Activated CD4-positive, alpha-beta T cell treated with anti-CD3 and anti-CD28 coated beads, Interleukin-2, amount 10 ng/mL, durations not matched to agents 7 days and 5 days (primary cell): Measurements from ENCODE around the gene ASPSCR1. TPM values are rescaled to one million over a fixed set of nuclear protein-coding genes. Genes with fewer than 3 reads are reported as not detected.
"Not testable (repeated sequence)": the region's sequence is repeated elsewhere in the genome, so short reads cannot be mapped to it uniquely, and the experiment has no call there.

Source experiments
- CTCF ChIA-PET: fragments of 350-600 bp; sonication (Branson Sonifier 250); formaldehyde crosslinking; loops from one replicate; lab custom pipeline; 2021; ENCODE audit warnings: antibody characterized with exemption; lab: Charles Lee
- POLR2A ChIA-PET: fragments of 350-600 bp; sonication (Branson Sonifier 250); formaldehyde crosslinking; loops from one replicate; lab custom pipeline; 2021; ENCODE audit warnings: antibody characterized with exemption; lab: Charles Lee
- DNase-seq: peaks from one replicate; pipeline ENCODE4 v3.0.0-alpha.2; 2020
- H3K27ac Mint-ChIP-seq: one replicate; pipeline ENCODE4 v1.8.0; 2021; ENCODE audit warnings: mild to moderate bottlenecking, moderate library complexity, mixed read lengths
- H3K27me3 Mint-ChIP-seq: one replicate; pipeline ENCODE4 v1.8.0; 2021; ENCODE audit warnings: mixed read lengths
- H3K36me3 Mint-ChIP-seq: one replicate; pipeline ENCODE4 v1.8.0; 2021; ENCODE audit warnings: low read depth, mixed read lengths
- H3K4me1 Mint-ChIP-seq: one replicate; pipeline ENCODE4 v1.8.0; 2021; ENCODE audit warnings: mixed read lengths
- H3K4me3 Mint-ChIP-seq: one replicate; pipeline ENCODE4 v1.8.0; 2021; ENCODE audit warnings: mild to moderate bottlenecking, moderate library complexity, mixed read lengths
- H3K9me3 Mint-ChIP-seq: one replicate; pipeline ENCODE4 v1.8.0; 2021; ENCODE audit warnings: mixed read lengths
- total RNA-seq, 2 experiments: library from RNA; stranded (reverse); gene quantifications; one replicate each; pipeline ENCODE4 v1.2.3, GENCODE V29; 2021

The ASPSCR1 gene
- total RNA-seq, 2 experiments from 2014 or later, result 34.0 to 37.6 TPM

DNA sequence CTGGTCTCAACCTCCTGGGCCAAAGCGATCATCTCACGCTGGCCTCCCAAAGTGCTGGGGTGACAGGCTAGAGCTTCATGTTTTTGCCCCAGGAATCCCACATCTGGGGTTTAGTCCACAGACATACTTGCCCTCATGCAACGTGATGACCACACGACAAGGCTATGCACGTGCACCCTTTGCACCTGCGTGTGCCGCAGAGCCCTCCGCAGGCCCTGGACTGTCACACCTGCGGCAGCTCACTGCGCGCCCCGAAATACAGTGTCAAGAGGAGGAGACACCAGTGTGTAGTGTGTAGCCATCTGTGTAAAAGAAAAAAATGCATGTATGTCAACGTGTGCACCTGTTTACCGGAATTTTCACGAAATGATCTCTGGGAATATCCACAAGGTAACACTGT is 26.9 kb upstream of the ASPSCR1 start:
- H3K9me3 Mint-ChIP-seq, result no peaks in the 10 kb centered on the region
- H3K4me3 Mint-ChIP-seq, result no peak overlapping the region
- peaks cover 2% of the 10 kb centered on the region for H3K27me3 Mint-ChIP-seq
- CTCF ChIA-PET, result interaction anchor here (0.7 to 4.1 kb wide), 3 partner anchors 10 to 342 kb away, joined by 4 to 21 read pairs (median 6); partner anchors contain the start of gene NOTUM
- H3K27ac Mint-ChIP-seq, result no peak overlapping the region
- H3K4me1 Mint-ChIP-seq, result peaks cover 3% of the 10 kb centered on the region
- DNase-seq, result no peak
- POLR2A ChIA-PET, result no interaction called here
- H3K36me3 Mint-ChIP-seq, result no peaks in the 10 kb centered on the region

- POLR2A ChIA-PET, result no interaction called here
- H3K4me1 Mint-ChIP-seq, result peaks cover 3% of the 10 kb centered on the region
- DNase-seq, result no peak
- H3K4me3 Mint-ChIP-seq, result no peak overlapping the region
- H3K36me3 Mint-ChIP-seq, result no peaks in the 10 kb centered on the region
- H3K27ac Mint-ChIP-seq, result peak overlapping the region; percentile 10
- no peaks in the 10 kb centered on the region for H3K9me3 Mint-ChIP-seq
- CTCF ChIA-PET, result interaction anchor here (0.8 to 4.1 kb wide), 2 partner anchors 8 to 289 kb away, joined by 4 to 21 read pairs; partner anchors contain the start of gene NOTUM
- peaks cover 2% of the 10 kb centered on the region for H3K27me3 Mint-ChIP-seq
These were observed 25.4 kb upstream of the ASPSCR1 start for GRCh38 chr17:81951785-81952684.

DNA sequence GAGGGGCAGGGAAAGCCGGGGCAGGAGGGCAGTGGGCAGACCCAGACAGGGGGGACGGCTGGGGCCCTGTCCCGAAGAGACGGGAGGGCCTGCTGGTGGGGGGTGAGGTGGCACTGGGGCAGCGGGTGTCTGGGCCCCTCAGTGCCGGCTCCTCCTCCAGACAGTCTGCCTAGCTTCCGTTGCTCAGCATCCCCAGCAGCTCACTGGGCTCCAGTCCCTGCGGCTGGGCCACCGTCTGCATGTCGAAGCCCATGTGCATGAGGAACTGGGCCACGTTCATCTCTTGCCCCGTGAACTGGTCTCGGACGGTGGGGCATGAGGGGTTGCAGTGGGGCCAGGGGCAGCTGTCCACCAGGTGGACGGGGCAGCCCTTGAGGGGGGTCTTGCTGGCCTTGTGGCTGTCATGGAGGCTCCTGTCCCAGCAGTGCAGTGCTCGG is 24.6 kb upstream of the ASPSCR1 start:
- POLR2A ChIA-PET, result no interaction called here

DNA sequence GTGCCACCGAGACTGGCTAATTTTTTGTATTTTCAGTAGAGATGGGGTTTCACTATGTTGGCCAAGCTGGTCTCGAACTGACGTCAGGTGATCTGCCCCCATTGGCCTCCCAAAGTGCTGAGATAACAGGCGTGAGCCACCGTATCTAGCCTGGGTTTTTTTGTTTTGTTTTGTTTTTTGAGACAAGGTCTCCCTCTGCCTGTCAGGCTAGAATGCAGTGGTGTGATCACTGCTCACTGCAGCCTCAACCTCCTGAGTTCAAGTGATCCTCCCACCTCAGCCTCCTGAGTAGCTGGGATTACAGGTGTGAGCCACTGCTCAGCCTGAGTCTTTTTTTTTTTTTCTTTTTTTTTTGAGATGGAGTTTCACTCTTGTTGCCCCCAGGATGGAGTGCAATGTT is 24.0 kb upstream of the ASPSCR1 start:
- H3K36me3 Mint-ChIP-seq, H3K9me3 Mint-ChIP-seq, H3K4me1 Mint-ChIP-seq, H3K27me3 Mint-ChIP-seq, DNase-seq, H3K4me3 Mint-ChIP-seq, POLR2A ChIA-PET, H3K27ac Mint-ChIP-seq: not testable (repeated sequence)
- CTCF ChIA-PET, result interaction anchor here (0.7 to 1.4 kb wide), 3 partner anchors 9 to 37 kb away, joined by 3 read pairs; no protein-coding TSS in a partner anchor

More for the DNA sequence above, 24.6 kb upstream of the ASPSCR1 start:
- Mint-ChIP-seq H3K4me3 (no peak overlapping the region), H3K4me1 (peaks cover 3% of the 10 kb centered on the region), H3K36me3 (no peaks in the 10 kb centered on the region), H3K9me3 (no peaks in the 10 kb centered on the region), H3K27ac (no peak overlapping the region), H3K27me3 (peaks cover 2% of the 10 kb centered on the region)
- no peak for DNase-seq
- CTCF ChIA-PET, result no interaction called here

DNA sequence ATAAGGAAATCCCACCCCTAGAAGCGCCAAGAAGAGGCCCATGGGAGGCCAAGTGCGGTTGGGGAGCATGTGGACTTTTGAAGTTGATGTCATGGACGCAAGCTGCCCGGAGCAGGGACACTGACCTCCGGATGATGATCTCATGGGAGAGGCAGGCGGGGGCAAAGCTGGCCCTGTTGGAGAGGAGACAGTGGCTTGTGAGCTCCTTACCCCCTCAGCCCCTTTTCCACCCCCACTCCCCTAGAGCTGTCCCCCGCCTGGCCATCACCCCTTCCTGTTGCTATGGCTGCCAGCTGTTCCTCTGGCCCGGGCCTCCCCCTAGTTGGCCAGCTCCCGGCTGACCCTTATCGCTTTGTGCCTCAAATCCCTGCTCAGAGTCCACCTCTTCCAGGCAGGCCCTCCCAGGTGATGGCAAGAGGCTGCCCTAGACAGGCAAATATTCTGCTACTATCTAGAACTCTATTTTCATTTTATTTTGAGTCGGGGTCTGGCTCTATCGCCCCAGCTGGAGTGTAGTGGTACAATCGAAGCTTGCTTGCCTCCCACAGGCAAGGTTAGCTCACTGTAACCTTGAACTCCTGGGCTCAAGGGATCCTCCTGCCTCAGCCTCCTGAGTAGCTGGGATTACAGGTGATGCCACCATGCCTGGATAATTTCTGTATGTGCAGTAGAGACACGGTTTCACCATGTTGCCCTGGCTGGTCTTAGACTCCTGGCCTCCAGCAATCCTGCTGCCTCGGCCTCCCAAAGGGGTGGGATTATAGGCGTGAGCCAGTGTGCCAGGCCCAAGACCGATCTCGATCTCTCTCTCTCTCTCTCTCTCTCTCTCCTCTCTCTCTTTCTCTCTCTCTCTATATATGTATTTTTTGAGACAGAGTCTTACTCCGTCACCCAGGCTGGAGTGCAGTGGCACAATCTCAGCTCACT is 23.0 kb upstream of the ASPSCR1 start:
- Mint-ChIP-seq H3K36me3 (no peaks in the 10 kb centered on the region), H3K27me3 (peaks cover 14% of the 10 kb centered on the region), H3K27ac (no peak overlapping the region), H3K4me1 (peaks cover 8% of the 10 kb centered on the region), H3K4me3 (no peak overlapping the region), H3K9me3 (no peaks in the 10 kb centered on the region)
- no peak for DNase-seq
- POLR2A ChIA-PET, result no interaction called here
- CTCF ChIA-PET, result interaction anchor here (0.6 to 1.5 kb wide), 5 partner anchors 8 to 392 kb away, joined by 3 to 6 read pairs (median 3); partner anchors contain the start of genes CENPX, DCXR and LRRC45

- CTCF ChIA-PET, result interaction anchor here (0.6 to 1.5 kb wide), 6 partner anchors 8 to 392 kb away, joined by 3 to 6 read pairs (median 3); partner anchors contain the start of genes CENPX, DCXR and LRRC45
- Mint-ChIP-seq H3K4me1 (peaks cover 8% of the 10 kb centered on the region), H3K9me3 (no peaks in the 10 kb centered on the region), H3K4me3 (no peak overlapping the region), H3K27ac (no peak overlapping the region), H3K27me3 (peaks cover 14% of the 10 kb centered on the region), H3K36me3 (no peaks in the 10 kb centered on the region)
- no peak for DNase-seq
- POLR2A ChIA-PET, result no interaction called here
These were observed 22.3 kb upstream of the ASPSCR1 start for GRCh38 chr17:81955058-81955681.

GRCh38 chr17:81955756-81956544 is 21.5 kb upstream of the ASPSCR1 start:
- ChIA-PET POLR2A (no interaction called here), CTCF (interaction anchor here (0.7 to 1.5 kb wide), 2 partner anchors 64 to 66 kb away, joined by 3 to 6 read pairs; partner anchors contain the start of genes CENPX and LRRC45)
- peaks cover 8% of the 10 kb centered on the region for H3K4me1 Mint-ChIP-seq
- no peaks in the 10 kb centered on the region for H3K9me3 Mint-ChIP-seq
- H3K27me3 Mint-ChIP-seq, result peaks cover 14% of the 10 kb centered on the region
- no peak for DNase-seq
- H3K4me3 Mint-ChIP-seq, result no peak overlapping the region
- no peak overlapping the region for H3K27ac Mint-ChIP-seq
- H3K36me3 Mint-ChIP-seq, result no peaks in the 10 kb centered on the region

GRCh38 chr17:81956607-81957589 is 20.5 kb upstream of the ASPSCR1 start:
- Mint-ChIP-seq H3K36me3 (no peaks in the 10 kb centered on the region), H3K27me3 (peaks cover 14% of the 10 kb centered on the region), H3K4me1 (peaks cover 6% of the 10 kb centered on the region), H3K4me3 (no peak overlapping the region), H3K9me3 (no peaks in the 10 kb centered on the region), H3K27ac (no peak overlapping the region)
- POLR2A ChIA-PET, result no interaction called here
- DNase-seq, result no peak
- CTCF ChIA-PET, result no interaction called here

DNA sequence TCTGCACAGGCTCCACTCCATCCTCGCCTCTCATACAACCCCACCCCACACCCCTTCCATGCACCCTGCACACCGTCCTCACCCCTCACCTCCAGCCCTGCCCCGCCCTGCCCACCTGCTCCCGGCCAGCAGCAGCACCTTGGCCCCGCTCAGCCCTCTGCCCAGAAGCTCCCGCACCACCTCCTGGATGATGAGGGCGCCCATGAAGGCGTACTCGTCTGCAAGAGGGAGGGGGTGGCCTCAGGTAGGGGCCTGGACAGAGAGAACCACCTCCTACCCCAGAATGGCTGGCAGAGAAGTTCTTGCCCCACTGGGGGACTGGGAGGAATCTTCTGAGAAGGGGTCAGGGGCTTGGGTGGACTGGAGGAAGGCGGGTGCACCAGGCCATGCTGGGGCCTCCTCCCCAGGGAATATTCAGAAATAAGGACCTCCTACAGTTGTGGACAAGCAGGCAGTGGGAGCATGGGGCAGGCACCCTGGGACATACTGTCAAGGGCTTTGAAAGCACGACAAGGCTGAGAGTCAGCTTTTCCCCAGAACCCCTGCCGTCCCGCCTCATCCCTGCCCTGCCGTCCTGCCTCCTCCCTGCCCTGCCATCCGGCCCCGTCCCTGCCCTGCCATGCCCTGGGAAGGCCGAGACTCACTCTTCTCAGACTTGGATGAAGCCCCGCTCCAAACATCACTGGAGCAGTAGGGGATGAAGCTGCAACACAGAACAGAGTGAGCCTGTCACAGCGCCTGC is 19.6 kb upstream of the ASPSCR1 start:
- CTCF ChIA-PET, result no interaction called here
- POLR2A ChIA-PET, result no interaction called here
- peaks cover 20% of the 10 kb centered on the region for H3K27me3 Mint-ChIP-seq
- H3K9me3 Mint-ChIP-seq, result no peaks in the 10 kb centered on the region
- peak overlapping the region; percentile 27 for H3K4me3 Mint-ChIP-seq
- H3K4me1 Mint-ChIP-seq, result peaks cover 4% of the 10 kb centered on the region
- DNase-seq, result no peak
- no peaks in the 10 kb centered on the region for H3K36me3 Mint-ChIP-seq
- H3K27ac Mint-ChIP-seq, result no peak overlapping the region

DNA sequence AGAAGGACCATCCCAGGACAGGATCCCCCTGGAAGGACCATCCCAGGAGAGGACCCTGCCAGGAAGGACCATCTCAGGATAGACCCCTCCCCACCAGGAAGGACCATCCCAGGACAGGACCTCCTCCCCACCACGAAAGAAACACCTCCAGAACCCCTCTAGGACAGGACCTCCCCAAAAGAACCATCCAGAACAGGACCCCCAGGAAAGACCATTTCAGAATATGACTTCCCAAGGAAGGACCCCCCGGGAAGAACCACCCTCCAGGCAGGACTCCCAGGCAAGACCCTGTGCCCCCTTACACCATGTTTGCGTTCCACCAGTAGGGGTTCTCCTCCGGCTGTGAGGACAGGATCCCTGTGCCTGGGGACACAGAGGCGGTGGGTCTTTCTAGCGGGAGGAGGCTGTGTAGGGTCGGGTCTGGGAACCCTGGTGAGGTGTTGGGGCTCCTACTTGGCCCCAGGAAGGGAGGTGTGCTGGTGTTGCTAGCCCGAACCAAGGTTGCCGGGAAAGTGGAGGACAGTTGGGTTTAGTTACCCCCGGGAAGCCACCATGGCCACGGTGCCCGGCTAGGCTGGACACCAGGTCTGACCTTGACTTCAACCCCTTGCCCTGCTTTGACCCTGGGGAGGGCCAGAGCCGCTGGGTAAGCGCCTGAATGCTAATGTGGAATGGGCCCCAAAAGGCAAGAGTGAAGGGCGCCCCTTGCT is 18.6 kb upstream of the ASPSCR1 start:
- DNase-seq, result no peak
- ChIA-PET POLR2A (interaction anchor here (0.6 kb wide), 1 partner anchor 64 kb away, joined by 3 read pairs; the partner anchor contains the start of genes CENPX and LRRC45), CTCF (interaction anchor here (0.5 to 2.5 kb wide), 48 partner anchors 9 to 666 kb away, joined by 3 to 66 read pairs (median 4); partner anchors contain the start of genes CENPX, DCXR, GPS1 and LRRC45)
- H3K27me3 Mint-ChIP-seq, result peaks cover 29% of the 10 kb centered on the region
- H3K4me3 Mint-ChIP-seq, result peak overlapping the region; percentile 41
- no peaks in the 10 kb centered on the region for H3K9me3 Mint-ChIP-seq
- H3K4me1 Mint-ChIP-seq, result peaks cover 4% of the 10 kb centered on the region
- H3K36me3 Mint-ChIP-seq, result no peaks in the 10 kb centered on the region
- no peak overlapping the region for H3K27ac Mint-ChIP-seq
